GM23338 (cell line): ENCODE data around the gene WDR12. TPM values are rescaled to one million over a fixed set of nuclear protein-coding genes. Genes with fewer than 3 reads are reported as not detected.

Source experiments
- ATAC-seq: fragments of 200-7000 bp; cut with Tn5 transposase; 3 replicates; pipeline ENCODE4 v1.9.1; 2020
- DNase-seq: peaks from one replicate; pipeline ENCODE4 v3.0.0-alpha.2; 2015; ENCODE audit warnings: low spot score
- H2AFZ ChIP-seq: fragments of 200-600 bp; sonication (generic); 2 replicates; pipeline ENCODE4 v1.8.0; 2016; ENCODE audit warnings: antibody characterized with exemption, mild to moderate bottlenecking, moderate library complexity
- H3F3A ChIP-seq: fragments of 200-600 bp; sonication (generic); replicated peaks from 2 replicates; pipeline ENCODE4 v1.8.0; 2017; ENCODE audit warnings: antibody characterized with exemption, mixed run types, low read depth
- H3K27ac ChIP-seq: fragments of 200-600 bp; sonication (generic); 2 replicates; pipeline ENCODE4 v1.6.1; 2016; ENCODE audit warnings: low read depth
- H3K27me3 ChIP-seq: fragments of 200-600 bp; sonication (generic); 2 replicates; pipeline ENCODE4 v1.8.0; 2016; ENCODE audit warnings: mild to moderate bottlenecking, mixed run types, moderate library complexity; ENCODE audit not compliant: insufficient read depth
- H3K36me3 ChIP-seq: fragments of 200-600 bp; sonication (generic); 2 replicates; pipeline ENCODE4 v1.8.0; 2016; ENCODE audit warnings: mild to moderate bottlenecking; ENCODE audit not compliant: insufficient read depth
- H3K4me1 ChIP-seq: fragments of 200-600 bp; sonication (generic); 2 replicates; pipeline ENCODE4 v1.8.0; 2016; ENCODE audit warnings: mild to moderate bottlenecking, moderate library complexity; ENCODE audit not compliant: insufficient read depth
- H3K4me2 ChIP-seq: fragments of 200-600 bp; sonication (generic); 2 replicates; pipeline ENCODE4 v1.7.1; 2017; ENCODE audit warnings: mixed run types
- H3K4me3 ChIP-seq: fragments of 200-600 bp; sonication (generic); 2 replicates; pipeline ENCODE4 v1.6.1; 2016; ENCODE audit warnings: mixed run types
- H3K79me2 ChIP-seq: fragments of 200-600 bp; sonication (generic); replicated peaks from 2 replicates; pipeline ENCODE4 v1.8.0; 2017; ENCODE audit warnings: mild to moderate bottlenecking; ENCODE audit not compliant: insufficient read depth
- H3K9me2 ChIP-seq: fragments of 200-600 bp; sonication (generic); 2 replicates; pipeline ENCODE4 v1.8.0; 2017; ENCODE audit not compliant: insufficient read depth
- H4K20me1 ChIP-seq: fragments of 200-600 bp; sonication (generic); replicated peaks from 2 replicates; pipeline ENCODE4 v1.8.0; 2017; ENCODE audit warnings: mild to moderate bottlenecking; ENCODE audit not compliant: insufficient read depth
- H3K27ac Mint-ChIP-seq: 2 replicates; pipeline ENCODE4 v1.8.0; 2020; ENCODE audit warnings: inconsistent platforms, mild to moderate bottlenecking, moderate library complexity, mixed read lengths
- H3K27me3 Mint-ChIP-seq: 3 replicates; pipeline ENCODE4 v1.8.0; 2022; ENCODE audit warnings: low read depth, mild to moderate bottlenecking, moderate library complexity, mixed read lengths, inconsistent platforms; ENCODE audit not compliant: insufficient read depth, poor library complexity
- H3K36me3 Mint-ChIP-seq: 3 replicates; pipeline ENCODE4 v1.8.0; 2021; ENCODE audit warnings: low read depth, mild to moderate bottlenecking, inconsistent platforms, moderate library complexity, mixed read lengths
- H3K4me1 Mint-ChIP-seq: 3 replicates; pipeline ENCODE4 v1.8.0; 2020; ENCODE audit warnings: mild to moderate bottlenecking, inconsistent platforms, mixed read lengths
- H3K4me3 Mint-ChIP-seq: 3 replicates; pipeline ENCODE4 v1.8.0; 2021; ENCODE audit warnings: moderate library complexity, mild to moderate bottlenecking, inconsistent platforms, mixed read lengths
- H3K9me3 Mint-ChIP-seq: 3 replicates; pipeline ENCODE4 v1.8.0; 2020; ENCODE audit warnings: moderate library complexity, mild to moderate bottlenecking, inconsistent platforms, mixed read lengths
- CTCF ChIP-seq, 2 experiments: fragments of 200-600 bp in 1 of 2; sonication (generic) in 1 of 2; conservative IDR thresholded peaks; 2 replicates each; pipeline versions ENCODE4 v1.5.1 to v1.6.1; 2016 to 2017; ENCODE audit warnings: antibody characterized with exemption in 2 of 2, low read depth in 2 of 2, mild to moderate bottlenecking in 2 of 2, moderate library complexity in 1 of 2
- ETS1 ChIP-seq: IDR thresholded peaks from 2 replicates; pipeline ENCODE4 v1.6.1; 2016; ENCODE audit warnings: antibody characterized with exemption
- EZH2 ChIP-seq: fragments of 200-600 bp; sonication (generic); IDR thresholded peaks from one replicate; pipeline ENCODE4 v1.8.0; 2017; ENCODE audit warnings: antibody characterized with exemption, mild to moderate bottlenecking, low read depth; ENCODE audit not compliant: unreplicated experiment
- POLR2AphosphoS5 ChIP-seq: IDR thresholded peaks from 2 replicates; pipeline ENCODE4 v1.6.1; 2016; ENCODE audit warnings: antibody characterized with exemption, low read depth
- STAT1 ChIP-seq: IDR thresholded peaks from one replicate; pipeline ENCODE4 v1.6.1; 2016; ENCODE audit warnings: antibody characterized with exemption; ENCODE audit not compliant: unreplicated experiment
- ZNF114 ChIP-seq: fragments of 250-450 bp; sonication (Bioruptor Pico); IDR thresholded peaks from 2 replicates; pipeline ENCODE4 v1.5.0; 2020; ENCODE audit warnings: mild to moderate bottlenecking, moderate library complexity
- ZNF462 ChIP-seq: fragments of 250-450 bp; sonication (Bioruptor Pico); IDR thresholded peaks from 2 replicates; pipeline ENCODE4 v1.5.0; 2020; ENCODE audit warnings: mild to moderate bottlenecking, moderate library complexity
- polyA plus RNA-seq: library from polyadenylated mRNA; unstranded; fragments of >200 nt; fragmentation: Nextera tagmentation; extraction: Ambion mirVana; gene quantifications from 2 replicates; pipeline ENCODE4 v1.2.1, GENCODE V29; 2016
- total RNA-seq: library from RNA; depleted of rRNA; stranded (reverse); fragments of >200 nt; shearing (Covaris generic); gene quantifications from 2 replicates; pipeline ENCODE4 v1.2.3, GENCODE V29; 2014

Gene WDR12
- total and polyA plus RNA-seq, 2 experiments from 2014 or later: 98.1 to 240 TPM

GRCh38 chr2:202934456-202934855 lies 23.0 kb upstream of the WDR12 start (continued):
- TF ChIP-seq ZNF462 (CRISPR knock-in tag): no peak

GRCh38 chr2:202933958-202934357 lies 22.5 kb upstream of the WDR12 start:
- Histone ChIP-seq H3K36me3 (no peaks in the 10 kb centered on the region), H3K27me3 (no peaks in the 10 kb centered on the region), H3K9me2 (no peaks in the 10 kb centered on the region), H3K4me3 (no peak overlapping the region), H2AFZ (no peak overlapping the region), H3K4me1 (no peaks in the 10 kb centered on the region), H3K27ac (no peak overlapping the region), H3K4me2 (no peak overlapping the region), H3K79me2 (no peaks in the 10 kb centered on the region), H3F3A (no peaks in the 10 kb centered on the region), H4K20me1 (no peaks in the 10 kb centered on the region)
- DNase-seq: no peak
- no peak for ATAC-seq
- Mint-ChIP-seq H3K36me3 (no peaks in the 10 kb centered on the region; the same call in 2 of the 3 replicates), H3K9me3 (no peaks in the 10 kb centered on the region), H3K4me3 (no peak overlapping the region), H3K27me3 (no peaks in the 10 kb centered on the region), H3K27ac (no peak overlapping the region), H3K4me1 (no peaks in the 10 kb centered on the region)
- TF ChIP-seq CTCF (conservative IDR thresholded peaks at IDR 0.05; ENCODE audit: low read depth in 2 of 2) (no peak), ZNF462 (CRISPR knock-in tag) (no peak), POLR2AphosphoS5 (no peak), ETS1 (no peak), ZNF114 (CRISPR knock-in tag) (no peak), STAT1 (no peak), EZH2 (no peak)
